MG63 (cell line): Measurements from ENCODE around the gene POU2F1. TPM values are rescaled to one million over a fixed set of nuclear protein-coding genes. Genes with fewer than 3 reads are reported as not detected.

Source experiments
- DNase-seq: peaks from one replicate; pipeline ENCODE4 v3.0.0-alpha.2; 2020
- H3K27me3 ChIP-seq: fragments of 250-450 bp; sonication (Bioruptor Pico); 2 replicates; pipeline ENCODE4 v1.5.1; 2020; ENCODE audit warnings: mild to moderate bottlenecking, moderate library complexity
- H3K36me3 ChIP-seq: fragments of 250-450 bp; sonication (Bioruptor Pico); 2 replicates; pipeline ENCODE4 v1.5.1; 2020; ENCODE audit warnings: mild to moderate bottlenecking, moderate library complexity
- H3K4me3 ChIP-seq: fragments of 250-450 bp; sonication (Bioruptor Pico); 2 replicates; pipeline ENCODE4 v1.5.1; 2020; ENCODE audit warnings: mild to moderate bottlenecking, moderate library complexity
- H3K9me3 ChIP-seq: fragments of 250-450 bp; sonication (Bioruptor Pico); 2 replicates; pipeline ENCODE4 v1.5.1; 2020; ENCODE audit warnings: mild to moderate bottlenecking, moderate library complexity
- total RNA-seq: library from RNA; depleted of rRNA; stranded (reverse); fragments of >200 nt; shearing (Covaris generic); gene quantifications from 2 replicates; pipeline ENCODE4 v1.2.3, GENCODE V29; 2014; ENCODE audit warnings: low replicate concordance

POU2F1 gene
- total RNA-seq, 1 experiment from 2014 or later = 3.9 TPM

DNA sequence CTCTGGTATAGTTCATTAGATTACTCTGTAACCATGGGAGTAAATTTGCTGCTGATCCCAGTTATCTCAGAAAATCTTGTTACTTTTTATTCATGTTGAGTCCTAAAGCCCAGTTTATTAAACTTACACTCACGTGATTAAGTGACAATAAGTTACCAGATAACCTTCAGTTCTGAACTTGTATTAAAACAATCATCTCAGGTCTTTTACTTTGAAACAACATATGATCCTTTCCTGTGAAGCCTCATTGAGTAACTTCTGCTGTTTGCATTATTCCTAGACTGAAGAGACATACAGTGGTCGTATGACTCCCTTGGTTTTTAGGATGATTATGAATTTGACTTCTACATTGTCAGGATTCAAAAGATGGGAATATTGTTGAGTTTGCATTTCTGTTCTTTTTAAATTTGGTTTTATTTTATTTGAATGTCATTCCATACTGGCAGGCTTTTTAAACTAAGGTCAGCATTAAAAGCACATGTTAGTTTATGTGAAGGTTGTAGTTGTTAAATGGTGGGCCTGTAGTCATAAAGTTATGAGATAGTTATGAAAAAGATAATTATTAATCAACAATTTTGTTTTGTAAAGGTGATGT lies 179.8 kb downstream of the POU2F1 start:
- H3K4me3 ChIP-seq = no peak overlapping the region
- no peak for DNase-seq
- peaks cover 9% of the 10 kb centered on the region; the same call in 1 of the 2 replicates for H3K36me3 ChIP-seq
- no peaks in the 10 kb centered on the region for H3K9me3 ChIP-seq
- H3K27me3 ChIP-seq = no peaks in the 10 kb centered on the region

DNA sequence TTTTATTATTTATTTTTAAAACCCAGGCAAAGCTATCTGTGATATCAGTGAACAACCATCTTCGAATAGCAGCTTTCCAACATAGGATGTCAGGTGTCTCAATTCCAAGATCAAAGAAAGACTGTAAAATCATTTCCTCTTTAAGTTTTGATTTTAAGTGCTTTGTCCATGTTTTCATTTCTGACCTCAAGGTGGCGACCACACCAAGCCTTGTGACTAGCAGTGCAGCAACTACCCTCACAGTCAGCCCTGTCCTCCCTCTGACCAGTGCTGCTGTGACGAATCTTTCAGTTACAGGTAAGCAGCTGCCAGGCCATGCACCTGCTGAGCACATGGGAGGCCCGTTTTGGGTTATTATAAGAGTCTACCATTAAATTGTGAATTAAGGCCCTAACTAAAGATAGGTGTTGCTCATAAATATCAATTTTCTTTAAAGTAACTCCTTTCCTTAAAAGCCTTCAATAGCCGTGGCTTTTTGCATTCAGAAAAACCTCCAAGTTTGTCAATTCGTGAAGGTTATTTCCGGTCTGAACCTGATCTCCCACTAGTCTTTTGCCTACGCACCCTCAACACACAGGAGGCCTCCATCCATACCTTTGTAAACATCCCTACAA lies 180.7 kb downstream of the POU2F1 start:
- no peak overlapping the region for H3K4me3 ChIP-seq
- H3K36me3 ChIP-seq = peaks cover 9% of the 10 kb centered on the region; the same call in 1 of the 2 replicates
- H3K9me3 ChIP-seq = no peaks in the 10 kb centered on the region
- H3K27me3 ChIP-seq = no peaks in the 10 kb centered on the region
- peak; percentile 21 for DNase-seq

DNA sequence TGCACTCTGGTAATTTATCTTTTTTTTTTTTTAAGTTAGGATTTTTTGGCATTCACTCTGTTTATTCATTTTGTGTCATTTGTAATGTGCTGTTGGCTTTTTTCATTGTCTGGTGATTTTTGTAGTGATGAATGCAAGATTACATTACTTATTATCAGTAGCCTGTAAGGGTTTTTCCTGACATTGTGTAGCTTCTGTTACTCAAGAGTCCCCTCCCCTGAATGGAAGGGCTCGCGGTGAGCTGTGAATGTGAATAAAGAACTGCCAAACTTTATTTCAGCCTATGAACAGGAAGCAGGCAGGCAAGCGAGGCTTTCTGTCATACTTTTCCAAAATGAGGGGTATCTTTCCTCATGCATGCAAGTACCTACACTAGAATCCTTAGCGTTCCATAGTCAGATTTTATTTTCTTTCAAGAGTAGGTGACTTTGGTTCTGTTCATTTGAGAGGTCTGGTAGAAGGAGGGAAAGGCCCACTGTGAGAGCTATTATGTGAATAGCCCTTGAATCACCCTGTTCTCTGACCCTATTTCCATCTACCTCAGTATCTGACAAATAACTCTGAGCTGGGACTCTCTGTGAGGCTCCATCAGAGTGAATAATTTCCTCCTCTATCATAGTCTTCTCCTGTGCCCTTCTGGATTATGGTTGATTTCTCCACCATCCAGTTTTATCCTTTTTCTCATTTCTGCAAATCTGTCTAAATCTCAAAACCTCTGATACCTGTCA lies 183.6 kb downstream of the POU2F1 start:
- H3K36me3 ChIP-seq = peaks cover 9% of the 10 kb centered on the region; the same call in 1 of the 2 replicates
- no peak overlapping the region for H3K4me3 ChIP-seq
- no peak for DNase-seq
- no peaks in the 10 kb centered on the region for H3K27me3 ChIP-seq
- H3K9me3 ChIP-seq = no peaks in the 10 kb centered on the region

DNA sequence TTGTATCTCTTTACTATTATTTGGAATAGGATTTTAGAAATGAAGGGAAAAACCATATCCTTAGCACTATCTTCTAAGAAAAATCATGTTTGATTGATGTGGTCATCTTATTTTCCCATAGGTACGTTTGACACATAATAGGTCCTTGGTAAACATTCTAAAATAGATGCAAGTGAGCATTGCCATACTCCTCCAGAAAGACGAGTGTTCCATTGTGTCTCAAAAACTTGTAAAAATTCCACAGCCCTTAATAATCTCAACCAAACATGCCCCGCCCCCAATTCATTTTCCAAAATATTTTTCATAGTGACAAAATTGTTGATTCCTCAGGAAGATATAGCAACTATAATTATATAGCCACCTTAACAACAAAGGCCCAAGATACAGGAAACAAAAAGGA lies 184.2 kb downstream of the POU2F1 start:
- H3K4me3 ChIP-seq = no peak overlapping the region
- DNase-seq = no peak
- H3K27me3 ChIP-seq = no peaks in the 10 kb centered on the region
- no peaks in the 10 kb centered on the region for H3K9me3 ChIP-seq
- peaks cover 9% of the 10 kb centered on the region; the same call in 1 of the 2 replicates for H3K36me3 ChIP-seq

DNA sequence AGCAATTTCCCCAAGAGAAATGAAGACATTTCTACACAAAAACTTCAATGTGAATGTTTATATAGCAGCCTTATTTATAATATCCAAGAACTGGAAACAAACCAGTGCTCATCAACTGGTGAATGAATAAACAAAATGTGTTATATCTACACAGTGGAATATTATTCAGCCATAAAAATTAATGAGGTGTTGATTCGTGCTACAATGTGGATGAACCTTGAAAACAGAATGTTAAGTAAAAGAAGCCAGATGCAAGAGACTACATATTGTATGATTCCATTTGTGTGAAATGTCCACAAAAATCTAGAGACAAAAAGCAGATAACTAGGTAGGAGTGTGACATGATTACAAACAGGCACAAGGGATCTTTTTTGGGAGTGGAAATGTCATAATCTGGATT lies 187.7 kb downstream of the POU2F1 start:
- no peak overlapping the region for H3K4me3 ChIP-seq

DNA sequence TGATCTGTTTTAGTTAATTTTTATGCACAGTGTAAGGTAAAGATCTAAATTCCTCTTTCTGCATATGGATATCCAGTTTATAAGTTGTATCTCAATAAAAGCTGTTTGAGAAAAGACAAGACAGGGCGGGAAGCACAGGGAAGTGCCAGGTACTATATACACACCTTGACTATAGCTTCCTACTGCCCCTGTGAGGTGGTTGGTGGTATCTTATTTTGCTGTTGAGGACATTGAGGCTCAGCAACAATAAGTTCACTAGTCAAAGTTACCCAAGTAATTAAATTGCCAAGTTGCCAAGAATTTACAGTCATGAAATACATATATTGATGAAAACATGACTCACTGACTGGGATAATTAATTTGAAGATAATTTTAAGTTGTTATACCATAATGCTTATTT lies 188.5 kb downstream of the POU2F1 start:
- DNase-seq = no peak
- no peak overlapping the region for H3K4me3 ChIP-seq
- peaks cover 7% of the 10 kb centered on the region; the same call in 1 of the 2 replicates for H3K36me3 ChIP-seq
- no peaks in the 10 kb centered on the region for H3K27me3 ChIP-seq
- H3K9me3 ChIP-seq = no peaks in the 10 kb centered on the region

More for the DNA sequence above, 187.7 kb downstream of the POU2F1 start:
- Histone ChIP-seq H3K9me3 (no peaks in the 10 kb centered on the region), H3K36me3 (peaks cover 7% of the 10 kb centered on the region; the same call in 1 of the 2 replicates), H3K27me3 (no peaks in the 10 kb centered on the region)
- no peak for DNase-seq

DNA sequence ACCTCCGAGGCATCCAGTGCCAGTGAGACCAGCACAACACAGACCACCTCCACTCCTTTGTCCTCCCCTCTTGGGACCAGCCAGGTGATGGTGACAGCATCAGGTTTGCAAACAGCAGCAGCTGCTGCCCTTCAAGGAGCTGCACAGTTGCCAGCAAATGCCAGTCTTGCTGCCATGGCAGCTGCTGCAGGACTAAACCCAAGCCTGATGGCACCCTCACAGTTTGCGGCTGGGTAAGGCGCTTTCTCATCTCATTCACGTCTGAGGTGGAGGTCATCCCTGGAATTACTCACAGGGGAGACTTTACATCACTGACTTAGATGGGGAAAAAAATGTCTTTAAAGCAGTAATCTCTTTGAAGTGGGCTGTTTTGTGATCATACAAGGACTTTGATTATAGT lies 191.4 kb downstream of the POU2F1 start:
- Histone ChIP-seq H3K4me3 (no peak overlapping the region), H3K27me3 (no peaks in the 10 kb centered on the region), H3K9me3 (no peaks in the 10 kb centered on the region), H3K36me3 (peaks cover 10% of the 10 kb centered on the region)
- DNase-seq = no peak

DNA sequence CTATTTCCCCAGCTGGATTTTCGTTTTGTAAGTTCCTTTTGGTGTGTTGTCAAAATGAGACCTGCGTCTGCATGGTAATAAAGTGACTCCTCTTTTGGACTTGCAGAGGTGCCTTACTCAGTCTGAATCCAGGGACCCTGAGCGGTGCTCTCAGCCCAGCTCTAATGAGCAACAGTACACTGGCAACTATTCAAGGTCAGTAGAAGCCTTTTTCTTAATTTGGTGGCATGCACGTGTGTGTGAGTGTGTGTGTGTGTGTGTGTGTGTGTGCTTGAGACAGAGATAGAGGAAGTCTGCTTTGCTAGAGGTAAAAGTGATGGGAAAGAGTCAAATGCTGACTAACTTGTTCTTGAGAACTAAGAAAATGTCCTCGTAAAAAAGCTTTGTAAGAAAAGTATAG lies 192.2 kb downstream of the POU2F1 start:
- Histone ChIP-seq H3K27me3 (no peaks in the 10 kb centered on the region), H3K36me3 (peaks cover 10% of the 10 kb centered on the region), H3K9me3 (no peaks in the 10 kb centered on the region), H3K4me3 (no peak overlapping the region)
- DNase-seq = no peak

DNA sequence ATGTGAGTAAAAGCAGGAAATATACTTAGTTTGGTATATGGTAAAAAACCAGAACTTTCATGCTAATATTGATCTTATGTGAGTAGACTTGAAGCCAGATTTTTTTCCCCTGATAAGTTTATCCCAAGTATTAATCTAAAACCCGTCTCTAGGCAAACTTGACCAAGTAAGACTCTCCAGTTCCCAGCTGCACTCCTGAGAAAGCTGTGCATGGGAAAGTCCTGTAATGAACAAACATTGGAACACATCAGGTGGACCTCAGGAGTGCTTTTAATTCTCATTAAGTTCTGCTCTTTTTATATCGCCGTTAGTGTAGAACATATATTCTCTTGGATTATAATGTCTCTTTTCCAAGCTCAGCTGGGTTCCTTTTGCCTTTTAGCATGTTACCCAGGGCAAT lies 192.6 kb downstream of the POU2F1 start:
- H3K27me3 ChIP-seq = no peaks in the 10 kb centered on the region
- H3K4me3 ChIP-seq = no peak overlapping the region
- no peaks in the 10 kb centered on the region for H3K9me3 ChIP-seq
- no peak for DNase-seq
- H3K36me3 ChIP-seq = peaks cover 10% of the 10 kb centered on the region

DNA sequence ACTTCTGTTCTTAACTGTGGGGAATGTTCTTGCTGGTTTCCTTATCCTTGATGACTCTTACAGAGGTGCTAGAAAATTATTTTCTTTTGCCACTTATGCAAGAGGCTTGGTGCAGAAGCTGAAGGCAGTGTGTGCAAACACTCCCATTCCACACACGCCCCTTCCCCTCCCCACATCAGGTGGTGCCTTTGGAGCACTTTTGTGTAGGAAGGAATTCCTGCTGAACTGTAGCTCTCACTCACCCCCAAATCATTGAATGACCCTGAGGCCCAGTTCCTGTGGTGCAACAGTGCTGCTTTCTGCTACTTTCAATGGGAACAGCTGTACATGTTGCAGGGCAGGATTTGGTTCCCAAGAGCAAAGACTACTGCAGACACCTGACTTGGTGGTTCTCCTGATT lies 195.8 kb downstream of the POU2F1 start:
- H3K27me3 ChIP-seq = no peaks in the 10 kb centered on the region
- no peak for DNase-seq
- H3K36me3 ChIP-seq = peaks cover 9% of the 10 kb centered on the region
- no peak overlapping the region for H3K4me3 ChIP-seq
- no peaks in the 10 kb centered on the region for H3K9me3 ChIP-seq

DNA sequence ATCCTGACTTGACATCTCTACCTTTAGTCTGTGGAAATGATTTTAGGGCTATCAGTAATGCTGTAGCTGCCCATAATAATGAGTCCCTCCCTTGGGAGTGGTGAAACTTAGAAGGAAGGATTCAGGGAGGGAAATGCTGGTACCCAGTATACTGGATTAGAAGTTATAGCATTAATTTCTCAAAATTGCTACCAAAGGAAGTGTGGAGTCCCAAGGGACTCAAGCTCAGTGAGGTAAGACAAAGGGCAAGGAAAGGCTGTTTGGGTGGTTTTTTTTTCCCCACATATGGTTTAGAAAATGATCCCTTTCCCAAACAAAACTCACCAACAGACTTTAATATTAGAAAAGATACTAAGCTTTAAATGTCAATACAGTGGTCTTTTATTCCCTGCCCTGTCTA lies 197.7 kb downstream of the POU2F1 start:
- Histone ChIP-seq H3K27me3 (no peaks in the 10 kb centered on the region), H3K9me3 (no peaks in the 10 kb centered on the region), H3K4me3 (no peak overlapping the region), H3K36me3 (peaks cover 6% of the 10 kb centered on the region; the same call in 1 of the 2 replicates)
- DNase-seq = no peak

DNA sequence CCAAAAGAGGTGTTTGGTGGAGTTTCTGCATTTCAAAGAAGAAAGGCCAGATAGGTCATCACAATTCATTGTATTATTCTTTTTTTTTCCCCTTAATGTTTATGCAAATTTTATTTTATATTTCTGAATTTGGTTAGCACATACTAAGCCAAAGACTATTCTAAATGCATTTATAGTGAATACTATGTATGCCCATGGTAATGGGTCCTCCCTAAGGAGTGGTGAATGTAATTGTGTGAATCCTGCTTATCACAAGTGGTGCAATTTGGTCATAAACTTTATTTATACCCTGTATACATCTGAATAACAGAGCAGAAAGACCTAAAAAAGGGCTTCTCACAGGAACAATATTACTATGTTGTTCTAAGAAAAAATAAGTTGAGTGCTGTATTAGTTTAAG lies 198.6 kb downstream of the POU2F1 start:
- no peaks in the 10 kb centered on the region for H3K27me3 ChIP-seq
- peaks cover 6% of the 10 kb centered on the region; the same call in 1 of the 2 replicates for H3K36me3 ChIP-seq
- no peak for DNase-seq
- H3K9me3 ChIP-seq = no peaks in the 10 kb centered on the region
- no peak overlapping the region for H3K4me3 ChIP-seq

DNA sequence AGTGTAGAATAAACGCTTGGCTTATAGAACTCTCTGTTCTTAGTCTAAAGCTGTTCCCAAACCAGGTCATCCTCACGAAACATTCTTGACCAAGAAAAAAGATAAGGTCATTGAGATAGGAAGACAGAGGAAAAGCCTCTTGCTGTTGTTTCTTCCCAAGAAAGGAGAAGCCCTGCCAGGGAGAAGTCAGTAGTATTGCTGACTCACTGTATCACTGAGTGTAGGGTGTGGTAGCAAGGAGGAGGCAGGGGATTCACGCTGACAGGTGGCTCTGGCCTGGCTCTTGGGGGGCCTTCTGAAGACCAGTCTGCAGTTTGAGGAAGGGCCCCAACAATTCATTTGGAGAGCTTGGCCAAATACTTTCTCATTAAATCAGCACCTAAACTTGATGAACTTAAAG lies 199.8 kb downstream of the POU2F1 start:
- peaks cover 4% of the 10 kb centered on the region; the same call in 1 of the 2 replicates for H3K36me3 ChIP-seq
- DNase-seq = no peak
- H3K27me3 ChIP-seq = no peaks in the 10 kb centered on the region
- H3K9me3 ChIP-seq = no peaks in the 10 kb centered on the region
- no peak overlapping the region for H3K4me3 ChIP-seq

DNA sequence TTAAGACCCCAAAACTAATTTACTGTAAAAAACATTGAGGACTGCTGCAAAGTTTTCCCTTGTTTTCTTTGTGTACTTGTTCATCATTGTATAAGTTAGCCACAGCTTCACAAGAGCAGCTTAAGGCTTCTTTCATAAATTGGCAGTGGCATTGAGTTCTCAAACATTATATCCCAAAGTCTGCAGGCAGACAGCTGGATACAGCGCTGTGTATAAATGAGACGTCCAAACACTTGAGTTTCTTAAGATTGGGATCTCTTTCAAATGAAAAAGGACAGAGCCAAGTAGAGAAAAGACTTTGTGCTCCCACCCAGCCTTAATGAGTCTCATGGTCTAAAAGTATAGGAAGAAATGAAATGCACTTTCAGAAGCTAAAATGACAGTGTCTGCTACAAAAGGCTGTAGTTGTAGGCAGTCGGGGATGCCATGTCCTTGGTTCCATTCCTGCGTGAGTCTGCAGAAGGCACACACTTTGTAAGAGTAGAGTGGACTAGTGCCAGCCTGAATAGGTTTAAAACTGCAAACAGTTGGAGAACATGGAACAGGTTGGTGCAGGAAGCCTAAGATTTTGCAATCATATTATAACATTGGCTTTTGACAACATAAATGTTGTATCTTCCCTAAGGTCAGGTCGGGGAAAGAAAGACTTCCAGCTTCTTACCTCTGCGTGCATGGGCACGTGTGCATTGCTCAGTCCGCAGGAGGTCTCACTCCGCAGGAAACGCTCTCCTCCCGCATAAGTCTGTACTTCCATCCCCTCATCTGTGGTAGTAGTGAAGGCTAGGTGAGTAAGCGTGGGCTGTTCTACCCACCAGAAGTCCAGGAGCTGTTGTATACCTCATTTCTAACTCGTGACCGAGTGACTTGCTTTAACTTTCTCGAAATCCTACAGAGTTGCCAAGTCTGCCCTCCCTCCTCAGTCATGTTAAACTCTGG lies 203.3 kb downstream of the POU2F1 start:
- no peak overlapping the region for H3K4me3 ChIP-seq
- H3K27me3 ChIP-seq = no peaks in the 10 kb centered on the region
- H3K36me3 ChIP-seq = peaks cover 3% of the 10 kb centered on the region; the same call in 1 of the 2 replicates
- no peaks in the 10 kb centered on the region for H3K9me3 ChIP-seq
- no peak for DNase-seq

DNA sequence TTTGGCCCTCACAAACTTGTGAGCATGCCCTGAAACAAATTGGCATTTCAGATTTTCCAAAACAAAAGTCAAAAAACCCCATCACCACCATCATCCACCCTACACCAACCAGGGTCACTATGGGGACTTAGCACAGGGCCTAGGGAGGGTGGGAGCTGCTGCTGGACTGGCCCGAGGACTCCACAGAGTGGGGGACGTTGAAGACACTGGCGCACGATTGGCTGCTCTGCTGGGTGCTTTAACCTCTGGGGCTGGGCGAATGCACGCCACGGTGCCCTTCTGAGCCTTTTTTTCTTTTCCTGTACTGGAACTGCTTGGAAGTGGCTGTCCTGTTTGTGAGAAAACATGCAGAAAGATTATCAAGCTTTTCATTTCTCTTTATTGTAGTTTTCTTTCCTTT lies 204.8 kb downstream of the POU2F1 start:
- no peaks in the 10 kb centered on the region for H3K9me3 ChIP-seq
- no peaks in the 10 kb centered on the region for H3K27me3 ChIP-seq
- DNase-seq = no peak
- H3K4me3 ChIP-seq = no peak overlapping the region
- H3K36me3 ChIP-seq = peaks cover 3% of the 10 kb centered on the region; the same call in 1 of the 2 replicates

DNA sequence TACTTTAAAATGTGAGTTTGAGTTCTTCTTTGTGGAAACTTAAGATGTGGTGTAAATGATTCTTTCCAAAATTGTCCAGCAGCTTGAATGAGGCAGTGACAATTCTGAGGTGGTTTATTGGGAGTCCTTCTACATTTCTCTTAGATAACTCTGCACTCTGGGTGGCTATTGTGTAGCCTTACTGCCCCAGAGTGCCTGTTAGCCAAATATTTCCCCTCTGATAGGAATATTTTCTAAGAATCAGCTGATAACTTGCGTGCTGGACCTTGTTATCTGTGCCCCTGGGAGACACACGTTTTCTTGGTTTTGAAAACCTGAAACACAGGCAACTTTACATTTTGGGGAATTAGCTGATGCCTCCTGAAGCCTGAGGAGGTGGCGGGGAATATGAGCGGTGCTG lies 206.0 kb downstream of the POU2F1 start:
- Histone ChIP-seq H3K4me3 (no peak overlapping the region), H3K36me3 (peaks cover 3% of the 10 kb centered on the region; the same call in 1 of the 2 replicates), H3K9me3 (no peaks in the 10 kb centered on the region), H3K27me3 (no peaks in the 10 kb centered on the region)
- no peak for DNase-seq

DNA sequence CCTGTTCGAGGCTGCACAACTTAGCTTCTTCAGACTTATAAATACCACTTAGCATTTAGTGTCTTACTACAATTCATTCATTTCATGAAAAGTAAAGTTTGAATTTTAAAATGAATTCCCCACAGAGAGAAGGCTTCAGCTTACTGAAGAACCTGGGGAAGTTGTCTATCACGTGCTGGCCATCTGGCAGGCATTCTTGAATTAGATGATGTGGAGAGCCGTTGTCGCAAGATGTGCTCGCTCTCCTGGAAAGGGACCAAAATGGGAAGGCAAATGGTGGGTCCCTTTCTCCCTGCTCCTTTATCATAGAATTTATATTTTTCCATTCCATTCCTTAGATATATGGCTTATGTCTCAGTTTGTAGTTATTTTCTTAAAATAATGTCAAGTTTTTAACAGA lies 207.2 kb downstream of the POU2F1 start:
- H3K9me3 ChIP-seq = no peaks in the 10 kb centered on the region
- DNase-seq = no peak
- H3K36me3 ChIP-seq = no peaks in the 10 kb centered on the region; the same call in 1 of the 2 replicates
- no peak overlapping the region for H3K4me3 ChIP-seq
- no peaks in the 10 kb centered on the region for H3K27me3 ChIP-seq
